HG03159 (cell line): ENCODE data around the gene LPCAT1.
"Not testable (repeated sequence)": the region's sequence is repeated elsewhere in the genome, so short reads cannot be mapped to it uniquely, and the experiment has no call there.

Experiments used
- ATAC-seq: cut with Tn5 transposase; IDR thresholded peaks from one replicate; pipeline ENCODE4 v1.9.1; 2021; ENCODE audit warnings: mild to moderate bottlenecking, moderate library complexity; ENCODE audit not compliant: unreplicated experiment

Gene LPCAT1

DNA sequence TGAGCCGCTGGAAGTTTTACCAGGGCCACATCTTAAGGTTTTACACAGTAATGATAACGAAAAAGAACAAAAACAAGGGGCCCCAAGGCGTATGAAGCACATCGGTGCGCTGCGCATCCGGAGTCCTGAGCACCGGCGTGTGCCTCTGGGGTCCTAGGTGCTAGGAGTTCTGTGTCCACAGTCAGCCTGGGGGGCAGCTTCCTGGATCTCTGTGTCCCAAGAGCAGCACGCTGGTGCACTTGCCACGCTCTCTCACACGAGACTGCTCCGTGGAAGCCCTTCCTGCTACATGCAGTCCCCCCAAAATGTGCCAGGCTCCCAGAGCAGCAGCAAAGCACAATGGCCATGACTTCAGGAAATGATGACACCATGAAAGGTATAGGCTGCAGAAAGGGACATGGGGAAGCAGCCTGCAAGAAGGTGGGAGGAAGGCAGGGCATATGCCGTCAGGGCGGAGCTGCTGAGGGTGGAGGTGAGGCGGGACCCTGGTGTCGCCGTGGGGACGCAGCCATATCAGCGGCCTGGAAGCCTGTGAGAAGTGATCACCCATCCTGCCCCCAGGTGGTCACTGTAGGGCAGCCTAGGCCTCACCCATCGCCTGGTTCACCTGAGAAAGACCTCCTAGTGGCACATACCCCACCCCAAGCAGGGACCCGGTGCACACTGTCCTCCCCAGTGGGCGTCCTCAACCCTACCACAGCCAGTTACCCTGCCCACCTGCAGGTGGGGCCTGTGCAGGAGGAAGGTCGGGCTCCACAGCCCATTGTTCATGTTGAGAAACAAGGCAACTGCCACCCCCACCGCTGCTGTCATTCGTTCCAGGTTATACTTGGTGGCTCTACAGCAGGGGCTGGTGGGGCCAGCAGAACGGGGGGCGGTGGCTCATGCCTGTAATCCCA lies 54.9 kb downstream of the LPCAT1 start:
- no peak for ATAC-seq

DNA sequence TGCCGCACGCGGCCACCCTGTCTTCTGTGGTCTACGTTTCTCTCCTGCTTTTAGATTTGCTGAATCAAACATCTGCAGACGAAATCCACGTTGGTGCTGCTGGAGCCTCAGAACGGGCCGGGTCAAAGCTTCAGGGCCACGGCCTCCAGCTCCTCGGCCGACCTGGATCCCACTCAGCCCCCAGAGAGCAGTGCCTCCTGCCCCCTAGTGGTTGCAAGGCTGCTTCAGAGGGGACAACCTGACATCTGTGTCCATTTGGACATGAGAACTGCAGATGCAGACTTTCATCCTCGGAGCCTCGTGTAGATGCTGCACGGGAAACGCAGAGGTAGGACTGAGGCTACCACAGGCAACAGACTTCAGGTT lies 55.5 kb downstream of the LPCAT1 start:
- ATAC-seq: no peak

DNA sequence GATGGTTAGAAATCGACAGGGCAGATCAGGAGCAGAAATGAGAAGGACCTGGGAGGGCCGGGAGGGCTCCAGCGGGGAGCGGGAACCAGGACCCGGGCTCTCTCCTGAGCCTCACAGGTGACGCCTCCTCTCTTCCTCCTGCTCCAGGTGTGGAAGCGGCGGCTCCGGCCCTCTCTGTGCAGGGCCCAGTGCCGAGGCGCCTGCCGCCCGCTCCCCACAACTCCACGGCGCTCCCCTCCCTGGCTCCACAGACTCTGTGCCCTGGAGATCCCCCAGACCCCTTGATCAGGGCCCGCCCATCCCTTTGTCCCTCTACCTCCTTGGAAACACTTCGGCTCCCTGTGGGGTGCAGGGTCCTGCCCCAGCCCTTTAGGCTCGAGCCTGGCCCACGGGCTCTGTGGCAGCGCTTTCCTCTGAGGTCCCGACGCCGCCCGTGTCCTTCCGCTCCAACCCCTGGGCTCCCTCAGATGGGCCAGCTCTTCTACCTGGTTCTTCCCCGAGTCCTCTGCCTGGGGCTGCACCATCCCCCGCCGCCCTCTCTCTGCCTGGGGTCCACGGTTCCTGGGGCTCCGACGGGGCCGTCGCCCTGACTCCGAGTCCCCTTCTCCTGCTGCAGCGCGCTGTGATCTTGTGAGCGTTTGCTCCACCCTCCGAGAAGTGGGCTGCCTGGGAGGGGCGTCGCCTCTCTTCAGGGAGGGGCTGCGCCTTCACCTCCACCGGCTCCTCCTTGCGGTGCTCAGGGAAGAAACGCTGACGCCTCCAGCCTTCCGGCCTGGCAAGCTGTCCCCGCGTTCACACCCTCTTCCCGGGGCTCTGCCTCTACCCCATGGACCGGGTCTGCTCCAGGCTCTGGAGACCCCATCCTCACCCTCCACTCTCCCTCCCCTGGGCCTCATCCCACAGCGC lies 56.2 kb downstream of the LPCAT1 start:
- ATAC-seq: no peak

DNA sequence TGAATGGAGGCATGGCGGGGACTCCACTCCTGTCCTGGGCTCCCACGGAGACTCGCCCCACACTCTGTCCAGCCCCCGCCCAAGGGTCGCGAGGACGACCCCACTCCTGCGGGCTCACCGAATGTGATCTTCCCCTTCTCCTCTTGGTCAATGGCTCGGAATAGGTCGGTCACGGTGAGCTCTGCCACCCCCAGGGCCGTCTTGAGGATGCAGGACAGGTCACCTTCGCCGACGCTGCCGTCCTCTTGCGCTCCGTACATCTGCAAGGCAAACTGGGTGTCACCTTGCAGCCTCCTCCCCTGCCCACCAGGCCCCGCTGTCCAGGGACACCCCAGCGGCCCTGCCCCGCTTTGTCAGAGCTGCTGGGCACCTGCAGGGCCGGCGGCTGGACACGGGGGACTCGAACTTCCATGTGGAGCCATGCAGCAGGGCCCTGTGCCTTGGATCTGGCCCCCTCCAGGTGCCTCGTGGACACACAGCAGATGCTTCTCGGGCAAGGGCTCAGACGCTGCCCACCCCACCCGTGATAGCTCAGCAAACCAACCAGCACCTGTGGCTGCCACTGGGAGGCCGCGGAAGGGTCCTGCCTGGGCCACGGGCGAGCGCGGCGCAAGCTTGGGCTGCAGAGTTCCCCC lies 57.0 kb downstream of the LPCAT1 start:
- no peak for ATAC-seq

DNA sequence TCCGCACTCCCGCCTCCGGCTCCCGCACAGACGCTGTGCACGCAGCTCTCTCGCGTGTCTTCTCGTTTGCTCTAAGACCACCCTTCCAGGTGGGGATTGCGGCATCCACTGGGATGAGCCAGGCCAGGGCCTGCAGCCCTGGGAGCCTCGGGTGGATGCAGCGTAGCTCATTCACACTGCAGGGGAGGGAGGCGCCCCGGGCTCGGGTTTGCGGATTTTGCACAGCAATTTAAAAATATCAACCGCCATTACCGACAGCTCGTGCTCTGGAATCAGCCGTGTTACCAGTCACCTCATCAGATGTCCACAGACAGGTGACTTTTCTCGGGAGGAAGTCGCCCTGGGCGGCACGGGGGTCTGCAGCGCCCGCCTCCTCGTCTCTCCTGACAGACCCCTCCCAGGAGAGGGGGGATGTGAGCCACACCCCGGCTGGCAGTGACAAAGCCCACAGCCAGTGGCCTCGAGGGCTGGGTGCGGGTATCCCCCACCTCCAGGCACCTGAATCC lies 57.7 kb downstream of the LPCAT1 start:
- no peak for ATAC-seq

DNA sequence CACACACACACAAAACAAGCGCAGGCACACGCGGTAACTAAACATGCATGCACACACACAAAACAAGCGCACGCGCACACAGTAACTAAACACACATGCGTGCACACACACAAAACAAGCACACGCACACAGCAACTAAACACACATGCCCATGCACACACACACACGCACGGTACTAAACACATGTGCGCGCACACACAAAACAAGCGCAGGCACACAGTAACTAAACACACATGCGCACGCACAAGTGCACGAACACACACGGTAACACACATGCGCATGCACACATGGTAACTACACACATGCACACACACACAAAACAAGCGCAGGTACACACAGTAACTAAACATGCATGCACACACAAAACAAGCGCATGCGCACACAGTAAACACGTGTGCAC lies 58.6 kb downstream of the LPCAT1 start:
- ATAC-seq: no peak

DNA sequence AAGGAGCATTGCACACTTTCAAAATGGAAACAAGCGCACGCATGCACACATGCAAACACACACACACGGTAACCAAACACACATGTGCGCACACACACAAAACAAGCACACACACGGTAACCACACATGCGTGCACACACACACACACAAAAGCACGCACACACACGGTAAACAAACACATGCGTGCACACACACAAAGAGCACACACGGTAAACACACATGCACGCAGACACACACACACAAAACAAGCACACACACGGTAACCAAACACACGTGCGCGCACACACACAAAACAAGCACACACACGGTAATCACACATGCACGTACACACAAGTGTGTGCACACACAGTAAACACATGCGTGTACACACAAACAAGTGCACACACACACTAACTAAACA lies 59.2 kb downstream of the LPCAT1 start:
- no peak for ATAC-seq

DNA sequence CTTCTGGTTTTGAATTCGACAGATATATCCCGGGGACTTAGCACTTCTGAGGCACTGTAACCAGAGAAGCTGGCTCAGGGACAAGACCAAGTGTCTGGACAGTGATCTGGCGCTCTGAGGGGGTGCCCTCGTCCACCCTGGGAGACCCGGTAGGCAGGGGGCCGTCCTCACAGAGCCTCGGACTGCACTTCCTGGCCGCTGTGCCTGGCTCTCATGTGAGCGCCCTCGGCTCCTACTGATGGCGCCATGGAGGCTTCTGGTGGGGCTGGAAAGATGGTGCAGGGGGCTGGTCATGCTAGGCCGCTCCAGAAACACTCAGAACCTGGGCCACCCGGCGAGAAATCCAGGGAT lies 59.7 kb downstream of the LPCAT1 start:
- ATAC-seq: no peak

DNA sequence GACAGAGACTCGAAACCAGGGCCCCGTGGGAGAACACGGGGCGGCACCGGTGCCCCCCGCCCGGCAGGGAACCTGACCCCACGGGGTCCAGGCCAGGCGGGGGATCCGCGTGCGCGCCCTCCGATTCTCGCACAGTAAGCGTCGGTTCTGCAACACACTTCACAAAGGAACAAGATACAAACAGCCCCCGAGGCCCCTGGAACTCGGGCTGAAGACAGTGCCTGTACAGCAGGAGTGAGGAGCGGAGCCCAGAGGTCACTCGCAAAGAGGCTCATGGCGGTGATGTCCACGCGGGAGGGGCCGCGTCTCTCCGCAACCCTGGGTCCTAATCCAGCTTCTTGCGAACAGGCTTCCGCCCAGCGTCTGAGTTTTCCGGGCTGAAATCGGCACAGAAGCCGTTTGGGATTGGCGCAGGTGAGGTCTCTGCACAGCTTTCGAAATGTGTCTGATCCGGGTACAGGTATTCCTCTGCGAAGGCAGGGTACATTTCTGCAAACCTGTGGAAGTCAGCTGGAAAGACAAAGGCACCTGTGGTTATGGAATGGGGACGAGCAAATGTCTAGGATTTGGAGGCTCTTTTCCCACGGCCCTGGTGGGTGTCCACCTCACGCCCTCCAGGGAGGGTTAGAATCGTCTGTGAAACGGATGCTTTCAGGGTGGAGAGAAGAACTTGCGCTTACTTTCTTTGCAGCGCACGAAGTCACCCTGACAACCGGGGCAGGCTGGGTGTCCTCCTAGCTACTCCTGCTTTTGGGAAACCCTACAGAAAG lies 60.2 kb downstream of the LPCAT1 start:
- ATAC-seq: no peak

DNA sequence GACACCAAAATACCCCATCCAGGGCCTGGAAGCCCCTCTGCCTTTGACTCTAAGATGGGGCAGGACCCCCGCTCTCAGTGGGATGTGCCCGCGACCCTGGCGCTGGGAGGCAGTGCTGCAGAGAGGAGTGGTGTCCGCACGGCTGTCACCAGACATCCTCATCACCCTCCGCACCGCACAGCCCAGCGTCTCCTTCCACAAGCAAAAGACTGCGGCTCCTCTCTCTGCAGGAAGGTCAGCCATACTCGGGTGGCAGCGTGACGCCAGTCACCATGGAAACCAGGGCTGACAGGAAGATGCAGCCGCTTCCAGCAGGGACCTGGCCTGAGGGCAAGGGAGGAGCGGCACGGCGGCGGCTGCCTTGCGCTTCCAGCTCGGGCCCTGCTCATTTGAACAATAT lies 61.4 kb downstream of the LPCAT1 start:
- ATAC-seq: no peak

DNA sequence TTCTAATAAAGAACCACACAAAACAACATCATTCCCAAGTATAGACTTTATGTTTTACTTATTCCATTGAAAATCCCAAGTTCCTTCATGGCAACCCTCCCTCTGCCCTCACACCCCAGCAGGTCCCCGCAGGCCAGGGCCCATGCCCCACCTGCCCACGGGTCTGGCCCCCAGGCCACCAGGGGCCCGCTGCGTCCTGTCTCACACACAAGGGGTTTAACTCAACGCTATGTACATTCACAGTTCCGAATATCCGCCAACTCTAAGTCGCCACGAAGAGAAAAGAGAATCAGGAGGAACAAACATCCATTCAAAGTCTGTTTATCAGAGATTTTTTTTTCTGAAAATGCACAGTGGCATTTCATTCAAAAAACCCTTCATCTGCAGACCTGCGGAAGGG lies 62.4 kb downstream of the LPCAT1 start:
- ATAC-seq: no peak

DNA sequence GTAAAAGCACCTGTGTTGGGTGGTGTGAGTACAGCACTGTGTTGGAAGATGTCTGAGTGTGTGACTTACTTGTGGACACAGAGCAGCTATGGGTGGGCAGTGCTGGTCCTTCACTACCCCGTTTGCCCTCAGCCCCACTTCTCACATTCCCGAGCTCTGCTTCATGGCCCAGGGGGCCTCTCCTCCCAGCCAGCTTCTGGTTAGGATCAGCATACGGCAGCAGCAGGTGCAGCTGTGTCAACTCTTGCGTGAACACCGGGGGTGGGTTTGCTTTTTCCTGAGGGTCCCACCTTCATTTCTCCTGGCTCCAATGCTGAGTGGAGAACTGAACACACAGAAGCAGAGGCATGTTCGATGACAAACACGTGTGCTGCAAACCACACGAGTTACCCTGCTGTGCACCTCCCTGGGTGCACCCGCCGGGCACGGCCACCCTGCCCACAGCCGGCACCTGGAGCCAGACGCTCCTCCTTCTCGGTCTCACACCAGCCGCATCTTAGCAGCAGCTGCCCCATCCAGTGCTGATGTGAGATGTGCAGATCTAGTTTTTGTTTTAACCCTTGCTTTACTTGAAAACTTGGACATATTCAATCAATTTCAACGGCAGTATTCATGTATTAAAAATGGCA lies 63.6 kb downstream of the LPCAT1 start:
- ATAC-seq: no peak

DNA sequence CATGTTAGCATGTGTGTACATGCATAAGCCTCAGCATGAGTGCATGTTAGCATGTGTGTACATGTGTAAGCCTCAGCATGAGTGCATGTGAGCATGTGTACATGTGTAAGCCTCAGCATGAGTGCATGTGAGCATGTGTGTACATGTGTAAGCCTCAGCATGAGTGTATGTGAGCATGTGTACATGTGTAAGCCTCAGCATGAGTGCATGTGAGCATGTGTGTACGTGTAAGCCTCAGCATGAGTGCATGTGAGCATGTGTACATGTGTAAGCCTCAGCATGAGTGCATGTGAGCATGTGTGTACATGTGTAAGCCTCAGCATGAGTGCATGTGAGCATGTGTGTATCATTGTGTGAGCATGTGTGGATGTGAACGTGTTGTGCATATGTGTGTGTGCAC lies 64.3 kb downstream of the LPCAT1 start:
- ATAC-seq: not testable (repeated sequence)

DNA sequence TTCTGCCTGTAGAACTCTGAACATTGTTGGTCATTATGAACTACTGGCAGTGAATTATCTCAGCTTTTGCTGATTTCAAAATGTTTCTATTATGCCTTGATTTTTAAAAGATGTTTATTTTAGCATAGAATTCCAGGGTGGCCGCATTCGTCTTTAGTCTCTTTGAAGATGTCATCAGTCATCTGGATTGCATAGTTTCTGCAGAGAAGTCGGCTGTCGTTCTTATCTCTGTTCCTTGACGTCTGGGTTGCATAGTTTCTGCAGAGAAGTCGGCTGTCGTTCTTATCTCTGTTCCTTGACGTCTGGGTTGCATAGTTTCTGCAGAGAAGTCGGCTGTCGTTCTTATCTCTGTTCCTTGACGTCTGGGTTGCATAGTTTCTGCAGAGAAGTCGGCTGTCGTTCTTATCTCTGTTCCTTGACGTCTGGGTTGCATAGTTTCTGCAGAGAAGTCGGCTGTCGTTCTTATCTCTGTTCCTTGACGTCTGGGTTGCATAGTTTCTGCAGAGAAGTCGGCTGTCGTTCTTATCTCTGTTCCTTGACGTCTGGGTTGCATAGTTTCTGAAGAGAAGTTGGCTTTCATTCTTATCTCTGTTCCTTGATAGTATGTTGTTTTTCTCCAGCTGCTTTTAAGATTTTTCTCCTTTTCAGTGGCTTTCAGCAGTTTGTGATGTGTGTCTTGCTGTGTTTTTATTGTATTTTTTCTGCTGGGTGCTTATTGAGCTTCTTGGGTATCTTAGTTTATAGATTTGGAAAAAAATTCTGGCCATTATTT lies 67.5 kb downstream of the LPCAT1 start:
- not testable (repeated sequence) for ATAC-seq

DNA sequence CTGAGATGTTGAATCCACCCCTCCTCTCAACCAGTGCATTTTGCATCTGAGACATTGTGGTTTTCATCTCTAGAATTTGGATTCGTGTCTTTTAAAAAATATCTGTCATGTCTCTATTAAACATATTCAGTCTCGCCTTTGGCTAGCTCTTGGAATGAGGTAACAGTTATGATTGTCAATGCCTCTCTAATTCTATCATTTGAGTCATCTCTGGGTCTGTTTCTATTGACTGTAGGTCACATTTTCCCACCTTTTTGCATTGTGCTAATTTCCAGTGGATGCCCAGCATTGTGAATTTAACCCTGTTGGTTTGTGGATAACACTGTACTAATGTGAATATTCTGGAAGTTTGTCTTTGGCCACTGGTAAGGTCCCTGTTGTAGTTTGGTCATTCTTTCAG lies 70.1 kb downstream of the LPCAT1 start:
- no peak for ATAC-seq

DNA sequence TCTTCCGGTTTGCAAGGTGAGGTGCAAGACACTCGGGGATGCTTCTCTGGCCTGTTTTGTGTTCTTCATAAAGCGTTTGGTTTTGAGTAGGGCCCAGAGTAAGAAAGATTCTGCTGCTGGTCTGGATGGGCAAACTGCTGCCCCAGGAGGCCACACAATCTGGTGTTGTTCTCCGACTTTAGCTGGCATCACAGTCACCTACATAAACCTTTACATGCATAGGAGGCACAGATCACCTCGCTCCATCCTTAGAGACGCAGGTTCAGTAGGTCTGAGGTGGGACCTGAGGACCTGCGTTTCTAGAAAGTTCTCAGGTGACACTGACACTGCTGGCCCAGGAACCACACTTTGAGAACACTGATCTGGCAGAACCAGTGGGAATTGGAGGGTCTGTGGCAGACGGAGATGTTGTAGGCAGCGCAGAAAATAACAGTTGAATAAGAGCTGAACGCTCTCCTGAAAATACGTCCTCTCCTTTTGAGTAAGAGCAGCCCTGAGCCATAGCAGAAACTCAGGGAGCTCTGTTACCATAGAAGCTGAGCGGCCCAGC lies 74.6 kb downstream of the LPCAT1 start:
- ATAC-seq: no peak

DNA sequence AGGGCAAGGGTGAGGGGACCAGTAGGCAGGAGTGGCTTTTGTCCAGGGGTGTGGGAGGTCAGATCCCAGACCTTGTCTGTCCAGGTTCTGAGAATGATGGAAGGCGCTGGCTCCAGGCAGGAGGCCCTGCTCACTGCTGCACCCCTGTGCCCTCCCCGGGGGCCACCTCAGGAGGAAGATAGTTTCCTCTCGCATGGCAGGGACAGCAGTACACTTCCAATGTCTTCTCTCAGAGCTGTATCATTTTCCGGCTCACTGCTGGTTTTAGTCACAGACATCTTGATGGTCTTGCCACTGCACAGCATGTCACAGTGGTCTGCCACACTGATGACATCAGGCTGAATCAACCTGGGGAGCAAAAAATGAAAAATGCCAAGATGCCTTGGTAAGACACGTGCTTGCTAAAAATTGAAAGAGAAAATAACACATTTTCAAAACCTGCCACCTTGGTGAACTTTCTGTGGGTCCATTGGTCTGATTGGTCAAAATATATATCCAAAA lies 75.2 kb downstream of the LPCAT1 start:
- ATAC-seq: no peak

DNA sequence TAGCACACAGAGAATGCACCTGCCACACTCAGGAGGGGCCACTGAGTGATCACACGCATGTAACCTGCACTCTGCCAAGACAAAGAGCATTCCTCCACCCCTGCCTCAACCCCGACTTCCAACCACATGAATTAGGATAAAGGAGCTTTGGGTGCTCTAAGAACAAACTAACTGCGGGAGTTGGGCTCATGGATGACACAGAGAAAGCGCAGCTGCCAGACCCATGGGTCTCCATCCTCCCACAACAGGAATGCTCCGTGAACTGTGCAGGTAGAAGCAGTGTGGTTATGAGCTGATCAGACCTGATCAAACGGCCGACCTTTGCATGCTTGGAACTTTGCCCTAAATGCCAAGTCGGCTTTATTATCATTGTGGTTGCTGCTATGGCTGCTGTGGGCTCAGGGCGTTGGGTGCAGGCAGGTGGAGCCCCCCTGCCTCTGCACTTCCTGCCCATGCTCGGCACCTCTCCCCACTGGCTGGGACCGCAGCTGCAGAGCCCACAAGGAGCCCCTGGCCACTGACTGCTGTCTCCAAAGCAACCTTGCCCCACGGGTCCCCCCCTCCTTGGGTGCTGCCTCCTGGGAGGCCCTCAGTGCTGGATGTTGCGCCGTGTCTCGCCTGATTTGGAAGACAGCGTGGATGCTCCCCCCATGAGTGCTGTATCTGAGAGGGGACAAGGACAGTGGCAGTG lies 75.9 kb downstream of the LPCAT1 start:
- ATAC-seq: no peak
